Loucy (cell line): ENCODE data around the gene METAP1D.

ENCODE experiments used
- H2AFZ ChIP-seq: fragments of 200-600 bp; sonication (generic); 2 replicates; pipeline ENCODE4 v1.6.0; 2016; ENCODE audit warnings: antibody characterized with exemption, mild to moderate bottlenecking, low read length, moderate library complexity
- H3F3A ChIP-seq: fragments of 200-600 bp; 2 replicates; pipeline ENCODE4 v1.6.0; 2016; ENCODE audit warnings: antibody characterized with exemption, low read depth, mild to moderate bottlenecking
- H3K27me3 ChIP-seq: fragments of 200-600 bp; sonication (generic); 2 replicates; pipeline ENCODE4 v1.6.1; 2014; ENCODE audit warnings: low read length, mild to moderate bottlenecking; ENCODE audit not compliant: insufficient read depth, poor library complexity, severe bottlenecking
- H3K36me3 ChIP-seq: fragments of 200-600 bp; sonication (generic); 2 replicates; pipeline ENCODE4 v1.6.1; 2016; ENCODE audit warnings: low read length; ENCODE audit not compliant: insufficient read depth
- H3K4me1 ChIP-seq: fragments of 200-600 bp; sonication (generic); 2 replicates; pipeline ENCODE4 v1.5.1; 2014; ENCODE audit warnings: low read length, mild to moderate bottlenecking; ENCODE audit not compliant: insufficient read depth, poor library complexity, severe bottlenecking
- H3K4me2 ChIP-seq: fragments of 200-600 bp; sonication (generic); 2 replicates; pipeline ENCODE4 v1.6.0; 2014; ENCODE audit warnings: antibody characterized with exemption, low read length, low read depth, mild to moderate bottlenecking; ENCODE audit not compliant: poor library complexity, severe bottlenecking
- H3K4me3 ChIP-seq: fragments of 200-600 bp; sonication (generic); 2 replicates; pipeline ENCODE4 v1.5.1; 2014; ENCODE audit warnings: low read length, mild to moderate bottlenecking, mixed read lengths; ENCODE audit not compliant: poor library complexity, severe bottlenecking
- H3K79me2 ChIP-seq: fragments of 200-600 bp; sonication (generic); 2 replicates; pipeline ENCODE4 v1.6.1; 2014; ENCODE audit warnings: low read length; ENCODE audit not compliant: insufficient read depth
- H3K9ac ChIP-seq: fragments of 200-600 bp; sonication (generic); 2 replicates; pipeline ENCODE4 v1.6.0; 2014; ENCODE audit warnings: mild to moderate bottlenecking, low read depth, low read length, moderate library complexity; ENCODE audit not compliant: poor library complexity, severe bottlenecking
- H3K9me2 ChIP-seq: fragments of 200-600 bp; sonication (generic); replicated peaks from 2 replicates; pipeline ENCODE4 v1.6.1; 2016; ENCODE audit warnings: low read depth, low read length, mixed read lengths
- H3K9me3 ChIP-seq: fragments of 200-600 bp; sonication (generic); 2 replicates; pipeline ENCODE4 v1.6.1; 2014; ENCODE audit warnings: mild to moderate bottlenecking, antibody characterized with exemption, low read length, low read depth; ENCODE audit not compliant: insufficient read depth
- H4K20me1 ChIP-seq: fragments of 200-600 bp; sonication (generic); 2 replicates; pipeline ENCODE4 v1.6.0; 2014; ENCODE audit warnings: antibody characterized with exemption, low read length, mild to moderate bottlenecking; ENCODE audit not compliant: insufficient read depth, poor library complexity, severe bottlenecking
- CTCF ChIP-seq: fragments of 200-600 bp; sonication (generic); conservative IDR thresholded peaks from 2 replicates; pipeline ENCODE4 v1.5.1; 2014; ENCODE audit warnings: mild to moderate bottlenecking, antibody characterized with exemption, low read length
- EZH2phosphoT487 ChIP-seq: fragments of 200-600 bp; IDR thresholded peaks from 2 replicates; pipeline ENCODE4 v1.6.1; 2018; ENCODE audit warnings: antibody characterized with exemption, mild to moderate bottlenecking, moderate library complexity, borderline replicate concordance

METAP1D gene

GRCh38 chr2:172079416-172079815 lies 79.7 kb downstream of the METAP1D start:
- Histone ChIP-seq H3K4me1 (peaks cover 9% of the 10 kb centered on the region), H3K9me2 (no peaks in the 10 kb centered on the region), H3K27me3 (no peaks in the 10 kb centered on the region), H3F3A (no peaks in the 10 kb centered on the region), H3K36me3 (no peaks in the 10 kb centered on the region), H3K9ac (no peak overlapping the region), H4K20me1 (no peaks in the 10 kb centered on the region), H3K79me2 (no peaks in the 10 kb centered on the region), H3K4me3 (no peak overlapping the region), H3K9me3 (no peaks in the 10 kb centered on the region), H2AFZ (no peak overlapping the region), H3K4me2 (no peak overlapping the region)
- TF ChIP-seq EZH2phosphoT487 (no peak), CTCF (no peak)

- TF ChIP-seq EZH2phosphoT487, result no peak
- TF ChIP-seq CTCF, result no peak
- no peaks in the 10 kb centered on the region for H3K79me2 ChIP-seq
- no peak overlapping the region for H3K4me3 ChIP-seq
- H3K4me1 ChIP-seq, result peaks cover 9% of the 10 kb centered on the region
- no peaks in the 10 kb centered on the region for H3K36me3 ChIP-seq
- H3K9me2 ChIP-seq, result no peaks in the 10 kb centered on the region
- no peaks in the 10 kb centered on the region for H4K20me1 ChIP-seq
- H2AFZ ChIP-seq, result no peak overlapping the region
- H3K4me2 ChIP-seq, result no peak overlapping the region
- H3K9me3 ChIP-seq, result no peaks in the 10 kb centered on the region
- no peak overlapping the region for H3K9ac ChIP-seq
- no peaks in the 10 kb centered on the region for H3F3A ChIP-seq
- H3K27me3 ChIP-seq, result no peaks in the 10 kb centered on the region
Measured at GRCh38 chr2:172079838-172080640, 80.3 kb downstream of the METAP1D start.

- H3K4me1 ChIP-seq, result peaks cover 9% of the 10 kb centered on the region
- no peaks in the 10 kb centered on the region for H3K27me3 ChIP-seq
- H4K20me1 ChIP-seq, result no peaks in the 10 kb centered on the region
- H3K36me3 ChIP-seq, result no peaks in the 10 kb centered on the region
- H2AFZ ChIP-seq, result no peak overlapping the region
- H3K79me2 ChIP-seq, result no peaks in the 10 kb centered on the region
- H3F3A ChIP-seq, result no peaks in the 10 kb centered on the region
- H3K9ac ChIP-seq, result no peak overlapping the region
- no peaks in the 10 kb centered on the region for H3K9me3 ChIP-seq
- no peaks in the 10 kb centered on the region for H3K9me2 ChIP-seq
- no peak overlapping the region for H3K4me2 ChIP-seq
- H3K4me3 ChIP-seq, result no peak overlapping the region
- TF ChIP-seq EZH2phosphoT487 (no peak), CTCF (no peak)
Measured at GRCh38 chr2:172080641-172081220, 81.0 kb downstream of the METAP1D start.
